B cell (primary cell): ENCODE results near the gene ITPKC. TPM values are rescaled to one million over a fixed set of nuclear protein-coding genes. Genes with fewer than 3 reads are reported as not detected.

Experiments used
- ATAC-seq: fragments of 200-7000 bp; cut with Tn5 transposase; one replicate; pipeline ENCODE4 v1.10.0; 2021; ENCODE audit warnings: low read depth, mild to moderate bottlenecking, moderate number of reproducible peaks, moderate library complexity
- CTCF ChIA-PET: fragments of 350-600 bp; sonication (Branson Sonifier 250); formaldehyde crosslinking; loops from one replicate; lab custom pipeline; 2021; ENCODE audit warnings: antibody characterized with exemption, inconsistent platforms; lab: Charles Lee
- POLR2A ChIA-PET: fragments of 350-600 bp; sonication (Branson Sonifier 250); formaldehyde crosslinking; loops from one replicate; lab custom pipeline; 2021; ENCODE audit warnings: antibody characterized with exemption; lab: Charles Lee
- DNase-seq: peaks from one replicate; pipeline ENCODE4 v3.0.0; 2013
- H2AFZ ChIP-seq: 2 replicates; pipeline ENCODE4 v1.6.1; 2012; ENCODE audit warnings: mild to moderate bottlenecking, low read depth, low read length; ENCODE audit not compliant: insufficient read depth, poor library complexity, severe bottlenecking
- H3K27ac ChIP-seq, 2 donors: 1 replicate in 1 of 2; 2 replicates in 1 of 2; pipeline ENCODE4 v1.5.1; 2012 to 2013; ENCODE audit warnings: low read length in 2 of 2, mild to moderate bottlenecking in 2 of 2, moderate library complexity in 1 of 2
- H3K27me3 ChIP-seq, 4 experiments: fragments of 200-600 bp in 1 of 4; sonication (generic) in 1 of 4; replicated peaks in 1 of 4; 1 replicate in 2 of 4; 2 replicates in 2 of 4; pipeline versions ENCODE4 v1.6.1 to v1.7.0; 2013 to 2016; ENCODE audit warnings: low read length in 3 of 4, mild to moderate bottlenecking in 2 of 4, mixed read lengths in 1 of 4, moderate library complexity in 1 of 4; ENCODE audit not compliant: insufficient read depth in 4 of 4, control insufficient read depth in 3 of 4; ENCODE audit errors: control extremely low read depth in 1 of 4
- H3K36me3 ChIP-seq, 2 experiments: replicated peaks in 1 of 2; 1 replicate in 1 of 2; 2 replicates in 1 of 2; pipeline versions ENCODE4 v1.6.1 to v1.7.1; 2013; ENCODE audit warnings: low read length in 1 of 2; ENCODE audit not compliant: insufficient read depth in 2 of 2, control insufficient read depth in 1 of 2; ENCODE audit errors: control extremely low read depth in 1 of 2, extremely low read depth in 1 of 2
- H3K4me1 ChIP-seq, 2 donors: fragments of 200-600 bp in 1 of 2; sonication (generic) in 1 of 2; 1 replicate in 1 of 2; 2 replicates in 1 of 2; pipeline versions ENCODE4 v1.5.1 to v1.6.1; 2013 to 2017; ENCODE audit warnings: low read length in 2 of 2; ENCODE audit not compliant: control insufficient read depth in 2 of 2, insufficient read depth in 2 of 2
- H3K4me2 ChIP-seq: replicated peaks from 2 replicates; pipeline ENCODE3; 2012; ENCODE audit warnings: mild to moderate bottlenecking, low read depth, low read length; ENCODE audit not compliant: poor library complexity, severe bottlenecking
- H3K4me3 ChIP-seq, 5 experiments: fragments of 200-600 bp in 1 of 5; sonication (generic) in 1 of 5; 1 replicate in 3 of 5; 2 replicates in 2 of 5; pipeline versions ENCODE4 v1.5.1 to v1.7.0; 2011 to 2016; ENCODE audit warnings: low read length in 4 of 5, mild to moderate bottlenecking in 4 of 5, low read depth in 2 of 5, control low read depth in 1 of 5, moderate library complexity in 1 of 5; ENCODE audit not compliant: insufficient read depth in 1 of 5; ENCODE audit errors: control extremely low read depth in 1 of 5, extremely low read depth in 1 of 5
- H3K79me2 ChIP-seq: fragments of 200-600 bp; sonication (generic); one replicate; pipeline ENCODE4 v1.6.0; 2016; ENCODE audit warnings: low read length; ENCODE audit not compliant: control insufficient read depth, insufficient read depth
- H3K9ac ChIP-seq: fragments of 200-600 bp; sonication (generic); 2 replicates; pipeline ENCODE4 v1.6.1; 2017; ENCODE audit warnings: mild to moderate bottlenecking, low read length, moderate library complexity
- H3K9me3 ChIP-seq, 3 donors: one replicate each; pipeline versions ENCODE4 v1.6.1 to v1.7.1; 2013; ENCODE audit warnings: low read length in 2 of 3; ENCODE audit not compliant: control insufficient read depth in 2 of 3, insufficient read depth in 1 of 3; ENCODE audit errors: control extremely low read depth in 1 of 3
- H4K20me1 ChIP-seq: 2 replicates; pipeline ENCODE4 v1.6.0; 2012; ENCODE audit warnings: mild to moderate bottlenecking, low read length; ENCODE audit not compliant: insufficient read depth, control insufficient read depth, poor library complexity, severe bottlenecking
- H3K27ac Mint-ChIP-seq: one replicate; pipeline ENCODE4 v1.8.0; 2021; ENCODE audit warnings: mixed read lengths
- H3K27me3 Mint-ChIP-seq: one replicate; pipeline ENCODE4 v1.8.0; 2021; ENCODE audit warnings: mixed read lengths
- H3K4me1 Mint-ChIP-seq: one replicate; pipeline ENCODE4 v1.8.0; 2021; ENCODE audit warnings: mixed read lengths
- H3K4me3 Mint-ChIP-seq: one replicate; pipeline ENCODE4 v1.8.0; 2021; ENCODE audit warnings: mixed read lengths
- H3K9me3 Mint-ChIP-seq: one replicate; pipeline ENCODE4 v1.8.0; 2022; ENCODE audit warnings: mixed read lengths; ENCODE audit not compliant: insufficient read depth
- EZH2 ChIP-seq: IDR thresholded peaks from 2 replicates; pipeline ENCODE4 v1.6.1; 2012; ENCODE audit warnings: borderline replicate concordance, low read depth, mild to moderate bottlenecking, moderate library complexity, low read length; ENCODE audit not compliant: insufficient read depth, poor library complexity, severe bottlenecking
- WGBS: methylation state at CpG from one replicate; pipeline ENCODE4 v1.1.5; 2013; ENCODE audit warnings: missing lambda C conversion rate; ENCODE audit not compliant: insufficient coverage; 5-methylcytosine and 5-hydroxymethylcytosine counted together
- intact Hi-C: fragments of 100-400 bp; cut with micrococcal nuclease; formaldehyde crosslinking; loops from one replicate; pipeline ENCODE4 v1.10.0; 2022
- polyA plus RNA-seq: library from polyadenylated mRNA; depleted of rRNA; stranded (reverse); fragments of >200 nt; gene quantifications from 2 replicates; pipeline ENCODE4 v1.2.3, GENCODE V29; 2012
- total RNA-seq, 2 donors: library from RNA; stranded (reverse); fragments of 120-200 nt in 1 of 2; gene quantifications; 1 replicate in 1 of 2; 2 replicates in 1 of 2; pipeline versions ENCODE4 v1.2.3 to v1.2.4, GENCODE V29; 2013 to 2022
- TF ChIP-seq, protein P1 (sequence below): fragments of 200-600 bp; IDR thresholded peaks from one replicate; pipeline ENCODE4 v1.8.0; 2022; ENCODE audit warnings: antibody characterized with exemption, mild to moderate bottlenecking

ITPKC gene
- total and polyA plus RNA-seq, 2 donors (not counting 1 experiment from before 2014, with no cell fraction given): 8.7 to 16.0 TPM

- DNase-seq (no peak), ATAC-seq (no peak)
- Histone ChIP-seq H3K4me2 (peak overlapping the region; percentile 63), H3K27ac (peak overlapping the region; percentile 26 to 47), H2AFZ (no peak overlapping the region), H3K4me3 (peak overlapping the region in 3 of 5 experiments; percentile 0 to 30 (median 13)), H3K36me3 (peaks cover 17 to 46% of the 10 kb centered on the region in 2 experiments), H4K20me1 (peaks cover 58% of the 10 kb centered on the region), H3K27me3 (no peaks in the 10 kb centered on the region), H3K79me2 (peaks cover 86% of the 10 kb centered on the region), H3K4me1 (peaks cover 43 to 59% of the 10 kb centered on the region in 2 donors), H3K9ac (peak overlapping the region; percentile 42), H3K9me3 (no peaks in the 10 kb centered on the region)
- peak overlapping the region; percentile 60 for H3K4me3 Mint-ChIP-seq
- POLR2A ChIA-PET: interaction anchor here (0.5 to 1.2 kb wide), 6 partner anchors 22 to 1144 kb away, joined by 3 to 12 read pairs (median 4); partner anchors contain the start of genes COQ8B, ITPKC and RAB4B
- peaks cover 50% of the 10 kb centered on the region for H3K4me1 Mint-ChIP-seq
- peak overlapping the region; percentile 76 for H3K27ac Mint-ChIP-seq
- 61% methylated on average over 6 of the region's 9 CpGs for WGBS
- H3K9me3 Mint-ChIP-seq: no peaks in the 10 kb centered on the region
- intact Hi-C loops: loop anchor here (1.0 to 5.0 kb wide), 2 partner anchors 22 to 508 kb away; partner anchors contain the start of gene HNRNPUL1
- CTCF ChIA-PET: interaction anchor here (1.2 to 3.0 kb wide), 6 partner anchors 11 to 78 kb away, joined by 3 to 14 read pairs (median 12); partner anchors contain the start of gene RAB4B
- TF ChIP-seq, protein P1, sequence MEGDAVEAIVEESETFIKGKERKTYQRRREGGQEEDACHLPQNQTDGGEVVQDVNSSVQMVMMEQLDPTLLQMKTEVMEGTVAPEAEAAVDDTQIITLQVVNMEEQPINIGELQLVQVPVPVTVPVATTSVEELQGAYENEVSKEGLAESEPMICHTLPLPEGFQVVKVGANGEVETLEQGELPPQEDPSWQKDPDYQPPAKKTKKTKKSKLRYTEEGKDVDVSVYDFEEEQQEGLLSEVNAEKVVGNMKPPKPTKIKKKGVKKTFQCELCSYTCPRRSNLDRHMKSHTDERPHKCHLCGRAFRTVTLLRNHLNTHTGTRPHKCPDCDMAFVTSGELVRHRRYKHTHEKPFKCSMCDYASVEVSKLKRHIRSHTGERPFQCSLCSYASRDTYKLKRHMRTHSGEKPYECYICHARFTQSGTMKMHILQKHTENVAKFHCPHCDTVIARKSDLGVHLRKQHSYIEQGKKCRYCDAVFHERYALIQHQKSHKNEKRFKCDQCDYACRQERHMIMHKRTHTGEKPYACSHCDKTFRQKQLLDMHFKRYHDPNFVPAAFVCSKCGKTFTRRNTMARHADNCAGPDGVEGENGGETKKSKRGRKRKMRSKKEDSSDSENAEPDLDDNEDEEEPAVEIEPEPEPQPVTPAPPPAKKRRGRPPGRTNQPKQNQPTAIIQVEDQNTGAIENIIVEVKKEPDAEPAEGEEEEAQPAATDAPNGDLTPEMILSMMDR: no peak
- H3K27me3 Mint-ChIP-seq: no peaks in the 10 kb centered on the region
Measured at GRCh38 chr19:40754611-40755247, 37.8 kb downstream of the ITPKC start.

DNA sequence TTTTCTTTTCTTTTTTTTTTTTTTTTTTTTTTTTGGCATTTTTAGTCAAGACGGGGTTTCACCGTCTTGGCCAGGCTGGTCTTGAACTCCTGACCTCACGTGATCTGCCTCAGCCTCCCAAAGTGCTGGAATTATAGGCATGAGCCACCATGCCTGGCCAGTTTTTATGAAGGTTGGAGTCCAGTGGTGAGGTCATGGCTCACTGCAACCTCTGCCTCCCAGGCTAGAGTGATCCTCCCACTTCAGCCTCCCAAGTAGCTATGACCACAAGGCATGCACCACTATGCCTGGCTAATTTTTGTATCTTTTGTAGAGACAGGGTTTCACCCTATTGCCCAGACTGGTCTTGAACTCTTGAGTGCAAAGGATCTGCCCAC lies 38.3 kb downstream of the ITPKC start:
- peak overlapping the region; percentile 41 for H3K4me3 Mint-ChIP-seq
- Histone ChIP-seq H3K27me3 (no peaks in the 10 kb centered on the region), H3K36me3 (peaks cover 20 to 51% of the 10 kb centered on the region in 2 experiments), H3K4me2 (peak overlapping the region; percentile 63), H3K9me3 (no peaks in the 10 kb centered on the region), H3K9ac (no peak overlapping the region), H3K79me2 (peaks cover 80% of the 10 kb centered on the region), H3K4me1 (peaks cover 38 to 54% of the 10 kb centered on the region in 2 donors), H4K20me1 (peaks cover 63% of the 10 kb centered on the region), H3K4me3 (peak overlapping the region in 1 of 5 experiments; percentile 30), H2AFZ (no peak overlapping the region), H3K27ac (no peak overlapping the region)
- H3K27me3 Mint-ChIP-seq: no peaks in the 10 kb centered on the region
- H3K9me3 Mint-ChIP-seq: no peaks in the 10 kb centered on the region
- TF ChIP-seq, protein P1: no peak
- TF ChIP-seq EZH2: no peak
- ChIA-PET POLR2A (interaction anchor here (0.6 to 1.8 kb wide), 3 partner anchors 22 to 64 kb away, joined by 3 to 5 read pairs (median 4); partner anchors contain the start of gene RAB4B), CTCF (interaction anchor here (1.2 to 3.0 kb wide), 6 partner anchors 12 to 78 kb away, joined by 3 to 14 read pairs (median 12); partner anchors contain the start of gene RAB4B)
- no peak overlapping the region for H3K27ac Mint-ChIP-seq
- intact Hi-C loops: no loop called here
- 100% methylated on average over 3 of the region's 3 CpGs for WGBS
- no peak for DNase-seq
- no peak for ATAC-seq
- H3K4me1 Mint-ChIP-seq: peaks cover 45% of the 10 kb centered on the region
